Measurements from ENCODE around the gene PEAR1.

DNA sequence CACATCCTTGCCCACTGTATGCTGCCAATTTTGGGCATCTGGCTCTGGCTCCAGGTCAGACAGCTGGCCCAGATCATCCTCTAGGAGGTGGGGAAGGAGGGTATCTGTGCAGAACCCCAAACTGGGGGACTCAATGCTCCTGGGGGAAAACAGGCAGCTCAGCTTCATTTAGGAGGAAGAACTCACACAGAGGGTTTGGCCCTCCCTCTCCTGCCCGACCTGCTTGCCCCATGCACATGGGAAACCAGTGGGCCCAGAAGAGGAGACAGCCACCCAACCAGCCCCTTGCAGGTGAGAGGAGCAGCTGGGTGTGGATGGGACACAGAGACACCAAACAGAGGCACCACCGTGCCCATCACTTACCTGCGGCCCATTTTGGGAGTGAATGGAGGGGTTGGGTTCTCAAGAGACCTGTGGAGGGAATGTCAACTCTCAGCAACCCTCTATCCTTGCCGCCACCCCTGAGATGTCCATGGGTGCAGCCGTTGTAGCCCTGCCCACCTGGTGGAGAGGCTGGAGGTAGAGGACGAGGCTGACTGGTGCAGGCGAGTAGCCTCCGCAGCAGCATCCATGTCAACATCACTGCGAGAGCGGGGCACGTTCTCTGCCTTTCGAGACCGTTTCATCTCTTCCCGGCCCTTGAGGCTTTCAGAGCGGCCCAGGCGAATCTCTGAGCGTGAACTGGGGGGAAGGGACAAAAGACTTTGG lies 54.5 kb downstream of the PEAR1 start:
- TF ChIP-seq, protein P1, sequence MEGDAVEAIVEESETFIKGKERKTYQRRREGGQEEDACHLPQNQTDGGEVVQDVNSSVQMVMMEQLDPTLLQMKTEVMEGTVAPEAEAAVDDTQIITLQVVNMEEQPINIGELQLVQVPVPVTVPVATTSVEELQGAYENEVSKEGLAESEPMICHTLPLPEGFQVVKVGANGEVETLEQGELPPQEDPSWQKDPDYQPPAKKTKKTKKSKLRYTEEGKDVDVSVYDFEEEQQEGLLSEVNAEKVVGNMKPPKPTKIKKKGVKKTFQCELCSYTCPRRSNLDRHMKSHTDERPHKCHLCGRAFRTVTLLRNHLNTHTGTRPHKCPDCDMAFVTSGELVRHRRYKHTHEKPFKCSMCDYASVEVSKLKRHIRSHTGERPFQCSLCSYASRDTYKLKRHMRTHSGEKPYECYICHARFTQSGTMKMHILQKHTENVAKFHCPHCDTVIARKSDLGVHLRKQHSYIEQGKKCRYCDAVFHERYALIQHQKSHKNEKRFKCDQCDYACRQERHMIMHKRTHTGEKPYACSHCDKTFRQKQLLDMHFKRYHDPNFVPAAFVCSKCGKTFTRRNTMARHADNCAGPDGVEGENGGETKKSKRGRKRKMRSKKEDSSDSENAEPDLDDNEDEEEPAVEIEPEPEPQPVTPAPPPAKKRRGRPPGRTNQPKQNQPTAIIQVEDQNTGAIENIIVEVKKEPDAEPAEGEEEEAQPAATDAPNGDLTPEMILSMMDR (conservative IDR thresholded peaks at IDR 0.05; ENCODE audit: low read length): no peak
- no peak for TF ChIP-seq EZH2phosphoT487 (IDR thresholded peaks at IDR 0.05; ENCODE audit: borderline replicate concordance, low read depth, low read length)
